Measurements from ENCODE around the gene NUDT12. TPM values are rescaled to one million over a fixed set of nuclear protein-coding genes. Genes with fewer than 3 reads are reported as not detected.

The NUDT12 gene
- total RNA-seq, 1 donor from 2014 or later, result 10.9 TPM

DNA sequence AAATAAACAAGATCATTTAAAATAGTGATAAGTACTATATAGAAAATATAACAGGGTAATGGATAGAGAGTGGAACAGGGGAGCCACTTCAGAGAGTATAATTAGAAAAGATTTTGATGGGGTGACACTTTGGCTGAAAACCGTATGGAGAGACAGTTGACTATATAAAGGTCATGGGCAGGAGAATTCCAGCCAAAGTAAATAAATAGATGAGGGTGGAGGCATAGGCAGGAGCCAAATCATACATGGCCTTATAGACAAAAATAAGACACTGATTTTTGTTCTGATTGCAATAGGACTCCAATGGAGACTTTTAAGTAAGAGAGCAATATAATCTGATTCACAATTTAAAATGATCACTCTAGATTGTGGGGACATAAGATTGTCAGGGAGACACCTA is 37.5 kb upstream of the NUDT12 start:
- no peak overlapping the region for H3K4me3 Mint-ChIP-seq (ENCODE audit: unreplicated experiment)
- no peaks in the 10 kb centered on the region for H3K27me3 Mint-ChIP-seq (ENCODE audit: unreplicated experiment)
- TF ChIP-seq, protein P1, sequence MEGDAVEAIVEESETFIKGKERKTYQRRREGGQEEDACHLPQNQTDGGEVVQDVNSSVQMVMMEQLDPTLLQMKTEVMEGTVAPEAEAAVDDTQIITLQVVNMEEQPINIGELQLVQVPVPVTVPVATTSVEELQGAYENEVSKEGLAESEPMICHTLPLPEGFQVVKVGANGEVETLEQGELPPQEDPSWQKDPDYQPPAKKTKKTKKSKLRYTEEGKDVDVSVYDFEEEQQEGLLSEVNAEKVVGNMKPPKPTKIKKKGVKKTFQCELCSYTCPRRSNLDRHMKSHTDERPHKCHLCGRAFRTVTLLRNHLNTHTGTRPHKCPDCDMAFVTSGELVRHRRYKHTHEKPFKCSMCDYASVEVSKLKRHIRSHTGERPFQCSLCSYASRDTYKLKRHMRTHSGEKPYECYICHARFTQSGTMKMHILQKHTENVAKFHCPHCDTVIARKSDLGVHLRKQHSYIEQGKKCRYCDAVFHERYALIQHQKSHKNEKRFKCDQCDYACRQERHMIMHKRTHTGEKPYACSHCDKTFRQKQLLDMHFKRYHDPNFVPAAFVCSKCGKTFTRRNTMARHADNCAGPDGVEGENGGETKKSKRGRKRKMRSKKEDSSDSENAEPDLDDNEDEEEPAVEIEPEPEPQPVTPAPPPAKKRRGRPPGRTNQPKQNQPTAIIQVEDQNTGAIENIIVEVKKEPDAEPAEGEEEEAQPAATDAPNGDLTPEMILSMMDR (IDR thresholded peaks at IDR 0.05; ENCODE audit: partially characterized antibody, unreplicated experiment), result no peak
- H3K36me3 Mint-ChIP-seq (ENCODE audit: unreplicated experiment), result no peaks in the 10 kb centered on the region
- H3K9me3 Mint-ChIP-seq (ENCODE audit: unreplicated experiment), result no peaks in the 10 kb centered on the region
- no peak overlapping the region for H3K27ac Mint-ChIP-seq (ENCODE audit: unreplicated experiment)
- H3K4me1 Mint-ChIP-seq (ENCODE audit: low read depth, unreplicated experiment), result peaks cover 2% of the 10 kb centered on the region
- DNase-seq, result no peak

DNA sequence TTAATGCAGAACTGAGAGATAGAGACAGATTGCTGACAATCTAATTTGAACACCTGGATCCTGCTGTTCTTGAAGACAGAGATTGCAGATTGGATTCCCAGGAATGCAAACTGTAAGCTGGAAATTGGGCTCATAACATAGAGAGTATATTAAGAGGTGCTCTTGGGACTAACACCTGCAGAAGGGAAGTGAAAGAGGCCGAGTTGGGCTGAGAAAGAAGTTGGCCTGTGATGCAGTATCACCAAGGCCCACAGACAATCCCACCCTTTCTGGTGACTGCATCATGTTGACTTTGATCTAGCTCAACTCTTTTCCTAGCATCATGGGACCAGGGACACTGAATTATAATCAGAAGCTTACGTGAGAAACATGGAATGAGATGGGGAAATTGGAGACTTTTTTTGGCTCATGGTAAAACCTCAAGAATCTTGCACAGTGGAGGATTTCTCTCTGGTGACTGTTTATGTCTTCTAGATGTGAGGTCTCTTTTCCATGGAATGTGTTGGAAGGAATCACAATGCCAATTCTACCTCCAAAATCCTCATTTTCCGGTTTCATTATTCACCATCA is 36.5 kb upstream of the NUDT12 start:
- TF ChIP-seq, protein P1 (IDR thresholded peaks at IDR 0.05; ENCODE audit: partially characterized antibody, unreplicated experiment), result no peak
- H3K27ac Mint-ChIP-seq (ENCODE audit: unreplicated experiment), result no peak overlapping the region
- H3K4me1 Mint-ChIP-seq (ENCODE audit: low read depth, unreplicated experiment), result peaks cover 2% of the 10 kb centered on the region
- no peak for DNase-seq
- H3K4me3 Mint-ChIP-seq (ENCODE audit: unreplicated experiment), result no peak overlapping the region
- H3K9me3 Mint-ChIP-seq (ENCODE audit: unreplicated experiment), result no peaks in the 10 kb centered on the region
- H3K27me3 Mint-ChIP-seq (ENCODE audit: unreplicated experiment), result no peaks in the 10 kb centered on the region
- H3K36me3 Mint-ChIP-seq (ENCODE audit: unreplicated experiment), result no peaks in the 10 kb centered on the region

DNA sequence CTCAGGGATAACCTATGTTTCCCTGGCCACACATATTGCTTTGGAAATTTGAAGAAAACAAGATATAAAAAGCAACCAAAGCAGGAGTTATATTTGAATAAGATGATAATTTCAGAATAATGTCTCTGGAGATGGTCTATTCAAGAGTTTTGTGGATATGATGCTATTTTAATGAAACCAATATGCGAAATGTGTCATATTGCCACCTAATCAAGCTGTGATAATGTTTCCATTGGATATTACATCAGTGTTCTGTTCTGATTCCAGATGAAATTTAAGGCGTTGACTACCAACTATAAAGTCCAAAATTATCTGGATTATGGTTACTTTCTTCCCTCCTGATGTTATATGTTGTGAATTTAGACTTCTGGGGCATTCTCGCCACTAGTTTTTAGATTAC is 27.6 kb upstream of the NUDT12 start:
- Mint-ChIP-seq H3K36me3 (ENCODE audit: unreplicated experiment) (no peaks in the 10 kb centered on the region), H3K4me1 (ENCODE audit: low read depth, unreplicated experiment) (no peaks in the 10 kb centered on the region), H3K27ac (ENCODE audit: unreplicated experiment) (no peak overlapping the region), H3K4me3 (ENCODE audit: unreplicated experiment) (no peak overlapping the region), H3K9me3 (ENCODE audit: unreplicated experiment) (no peaks in the 10 kb centered on the region), H3K27me3 (ENCODE audit: unreplicated experiment) (no peaks in the 10 kb centered on the region)
- TF ChIP-seq, protein P1 (IDR thresholded peaks at IDR 0.05; ENCODE audit: partially characterized antibody, unreplicated experiment), result no peak
- no peak for DNase-seq

DNA sequence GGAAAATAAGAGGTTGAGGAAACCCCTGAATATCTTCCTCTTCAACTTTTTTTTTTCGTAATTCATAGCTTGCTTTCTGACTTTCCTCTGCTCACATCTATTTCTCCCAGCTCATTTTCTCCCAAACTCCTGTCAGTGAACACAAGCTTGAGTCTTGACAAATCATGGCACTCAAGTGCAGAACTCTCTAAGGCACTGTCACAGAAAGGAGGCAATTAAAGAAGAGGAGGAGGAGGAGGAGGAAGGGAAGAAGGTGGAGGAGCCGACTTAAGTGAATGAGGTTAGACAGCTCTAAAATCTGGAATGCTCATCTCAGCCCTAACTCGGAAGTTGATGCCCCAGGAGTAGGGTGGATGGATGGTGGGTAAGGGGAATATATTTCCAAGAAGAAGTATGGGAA is 27.2 kb upstream of the NUDT12 start:
- TF ChIP-seq, protein P1 (IDR thresholded peaks at IDR 0.05; ENCODE audit: partially characterized antibody, unreplicated experiment), result no peak
- Mint-ChIP-seq H3K27ac (ENCODE audit: unreplicated experiment) (no peak overlapping the region), H3K4me1 (ENCODE audit: low read depth, unreplicated experiment) (no peaks in the 10 kb centered on the region), H3K27me3 (ENCODE audit: unreplicated experiment) (no peaks in the 10 kb centered on the region), H3K9me3 (ENCODE audit: unreplicated experiment) (no peaks in the 10 kb centered on the region), H3K4me3 (ENCODE audit: unreplicated experiment) (no peak overlapping the region), H3K36me3 (ENCODE audit: unreplicated experiment) (no peaks in the 10 kb centered on the region)
- DNase-seq, result no peak

DNA sequence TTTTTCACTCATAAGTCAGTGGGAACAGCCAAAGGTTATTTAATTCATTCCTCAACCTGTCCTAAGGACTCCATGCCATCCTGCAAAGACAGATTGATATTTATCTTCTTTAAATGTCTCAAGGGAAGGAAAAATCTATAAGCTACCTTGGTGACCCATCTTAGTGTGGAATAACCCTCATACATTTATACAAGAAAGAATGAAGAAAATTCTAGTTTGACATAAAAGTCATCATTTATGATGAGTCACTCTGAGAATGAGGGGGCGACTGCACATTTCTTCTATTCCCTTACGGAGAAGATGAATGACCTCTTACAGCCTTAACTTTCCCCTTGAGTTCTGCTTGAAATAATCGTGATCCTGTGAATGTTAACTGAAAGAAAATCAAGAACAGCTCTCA is 26.8 kb upstream of the NUDT12 start:
- H3K27me3 Mint-ChIP-seq (ENCODE audit: unreplicated experiment), result no peaks in the 10 kb centered on the region
- H3K9me3 Mint-ChIP-seq (ENCODE audit: unreplicated experiment), result no peaks in the 10 kb centered on the region
- TF ChIP-seq, protein P1 (IDR thresholded peaks at IDR 0.05; ENCODE audit: partially characterized antibody, unreplicated experiment), result no peak
- no peak overlapping the region for H3K27ac Mint-ChIP-seq (ENCODE audit: unreplicated experiment)
- DNase-seq, result no peak
- H3K4me3 Mint-ChIP-seq (ENCODE audit: unreplicated experiment), result no peak overlapping the region
- H3K4me1 Mint-ChIP-seq (ENCODE audit: low read depth, unreplicated experiment), result no peaks in the 10 kb centered on the region
- H3K36me3 Mint-ChIP-seq (ENCODE audit: unreplicated experiment), result no peaks in the 10 kb centered on the region

Data from glutamatergic neuron (in vitro differentiated cells).